Measurements from ENCODE around the gene STARD7.

Gene STARD7

DNA sequence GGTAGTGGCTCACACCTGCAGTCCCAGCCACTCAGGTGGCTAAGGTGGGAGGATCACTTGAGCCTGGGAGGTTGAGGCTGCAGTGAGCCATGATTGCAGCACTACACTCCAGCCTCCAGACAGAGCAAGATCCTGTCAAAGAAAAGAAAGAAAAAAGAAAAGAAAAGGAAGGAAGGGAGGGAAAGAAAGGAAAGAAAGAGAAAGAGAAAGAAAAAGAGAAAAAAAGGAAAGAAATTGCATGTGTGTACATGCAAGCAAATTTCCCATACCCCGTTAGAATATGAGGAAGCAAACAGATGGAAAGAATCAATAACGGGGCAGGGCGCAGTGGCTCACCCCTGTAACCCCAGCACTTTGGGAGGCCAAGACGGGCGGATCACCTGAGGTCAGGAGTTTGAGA, 39.3 kb upstream of the STARD7 start:
- peaks cover 1% of the 10 kb centered on the region for H3K4me1 ChIP-seq (ENCODE audit: control insufficient read depth, insufficient read depth, low read length, poor library complexity, severe bottlenecking)
- no peaks in the 10 kb centered on the region for H3K9me3 ChIP-seq (ENCODE audit: control insufficient read depth, low read length)
- no peak for DNase-seq
- H3K36me3 ChIP-seq (ENCODE audit: control insufficient read depth, insufficient read depth, low read length), result peaks cover 20% of the 10 kb centered on the region
- no peak overlapping the region for H3K4me3 ChIP-seq (ENCODE audit: insufficient read depth, low read depth, low read length, poor library complexity, severe bottlenecking)
- no peak overlapping the region for H3K27ac ChIP-seq (ENCODE audit: insufficient read depth, low read length, poor library complexity, severe bottlenecking)
- H3K27me3 ChIP-seq (replicated peaks; ENCODE audit: control insufficient read depth, insufficient read depth, low read length, poor library complexity, severe bottlenecking), result no peaks in the 10 kb centered on the region

DNA sequence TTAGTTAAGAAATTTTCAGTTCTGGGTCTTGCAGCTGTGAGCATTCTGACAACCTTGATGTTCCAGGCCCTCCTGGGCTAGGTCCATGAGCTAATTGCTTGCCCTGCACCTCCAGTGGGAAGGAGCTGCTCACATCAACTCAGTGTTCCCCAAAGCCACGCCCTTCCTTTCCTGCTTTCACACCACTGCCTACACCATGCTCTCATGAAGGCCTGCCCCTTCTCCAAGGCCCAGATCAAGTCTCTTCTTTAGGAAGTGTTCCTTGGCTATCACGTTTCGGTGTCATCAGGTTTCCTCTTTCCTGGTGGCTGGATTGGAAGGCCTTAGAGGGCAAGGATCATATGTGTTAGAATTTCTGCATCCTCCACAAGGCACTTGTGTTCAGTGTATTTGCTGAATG, 38.4 kb upstream of the STARD7 start:
- H3K4me3 ChIP-seq (ENCODE audit: insufficient read depth, low read depth, low read length, poor library complexity, severe bottlenecking), result no peak overlapping the region
- no peak overlapping the region for H3K27ac ChIP-seq (ENCODE audit: insufficient read depth, low read length, poor library complexity, severe bottlenecking)
- H3K9me3 ChIP-seq (ENCODE audit: control insufficient read depth, low read length), result no peaks in the 10 kb centered on the region
- H3K27me3 ChIP-seq (replicated peaks; ENCODE audit: control insufficient read depth, insufficient read depth, low read length, poor library complexity, severe bottlenecking), result no peaks in the 10 kb centered on the region
- peaks cover 10% of the 10 kb centered on the region for H3K4me1 ChIP-seq (ENCODE audit: control insufficient read depth, insufficient read depth, low read length, poor library complexity, severe bottlenecking)
- H3K36me3 ChIP-seq (ENCODE audit: control insufficient read depth, insufficient read depth, low read length), result peaks cover 12% of the 10 kb centered on the region
- DNase-seq, result no peak

DNA sequence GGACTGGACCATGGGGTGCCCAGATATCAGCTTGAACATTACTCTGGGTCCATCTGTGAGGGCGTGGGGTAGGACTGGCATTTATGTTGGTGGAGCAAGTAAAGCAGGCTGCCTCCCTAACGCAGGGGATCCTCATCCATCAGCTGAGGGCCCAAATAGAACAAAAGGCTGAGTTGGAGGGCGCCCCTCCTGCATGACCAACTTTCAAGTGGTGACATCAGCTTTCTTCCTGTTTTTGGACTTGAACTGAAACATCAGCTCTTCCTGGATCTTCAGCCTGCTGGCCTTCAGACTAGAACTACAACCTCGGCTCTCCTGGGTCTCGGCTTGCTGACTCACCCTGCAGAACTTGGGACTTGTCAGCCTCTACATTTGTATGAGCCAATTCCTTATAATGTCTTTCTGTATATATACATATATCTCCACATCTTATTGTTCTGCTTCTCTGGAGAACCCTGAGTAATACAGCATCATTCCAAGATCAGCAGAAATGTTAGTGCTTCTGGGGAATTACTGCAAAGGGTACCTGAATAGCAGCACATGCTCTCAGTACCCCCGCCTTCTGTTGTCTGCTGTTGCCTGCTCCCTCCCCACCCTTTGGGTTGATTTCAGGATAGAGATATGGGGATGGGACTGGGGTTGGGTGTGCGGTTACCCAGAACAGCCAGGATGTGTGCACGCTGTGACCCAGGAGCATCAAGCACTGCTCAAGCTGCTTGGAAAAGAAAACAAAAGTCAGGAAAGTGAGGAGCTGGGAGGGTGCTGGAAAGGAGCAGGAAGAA, 37.2 kb upstream of the STARD7 start:
- DNase-seq, result no peak
- no peak overlapping the region for H3K27ac ChIP-seq (ENCODE audit: insufficient read depth, low read length, poor library complexity, severe bottlenecking)
- H3K9me3 ChIP-seq (ENCODE audit: control insufficient read depth, low read length), result no peaks in the 10 kb centered on the region
- H3K4me3 ChIP-seq (ENCODE audit: insufficient read depth, low read depth, low read length, poor library complexity, severe bottlenecking), result no peak overlapping the region
- peaks cover 21% of the 10 kb centered on the region for H3K4me1 ChIP-seq (ENCODE audit: control insufficient read depth, insufficient read depth, low read length, poor library complexity, severe bottlenecking)
- peaks cover 6% of the 10 kb centered on the region for H3K36me3 ChIP-seq (ENCODE audit: control insufficient read depth, insufficient read depth, low read length)
- no peaks in the 10 kb centered on the region for H3K27me3 ChIP-seq (replicated peaks; ENCODE audit: control insufficient read depth, insufficient read depth, low read length, poor library complexity, severe bottlenecking)

DNA sequence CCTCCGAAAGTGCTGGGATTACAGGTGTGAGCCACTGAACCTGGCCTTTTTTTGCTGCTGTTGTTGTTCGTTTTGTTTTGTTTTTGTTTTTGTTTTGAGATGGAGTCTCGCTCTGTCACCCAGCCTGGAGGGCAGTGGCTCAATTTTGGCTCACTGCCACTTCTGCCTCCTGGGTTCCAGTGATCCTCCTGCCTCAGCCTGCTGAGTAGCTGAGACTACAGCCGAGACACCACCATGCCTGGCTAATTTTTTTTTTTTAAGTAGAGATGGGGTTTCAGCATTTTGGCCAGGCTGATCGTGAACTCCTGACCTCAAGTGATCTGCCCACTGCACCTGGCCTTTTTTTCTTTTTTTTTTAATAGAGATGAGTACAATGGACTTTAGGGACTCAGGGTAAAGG, 35.2 kb upstream of the STARD7 start:
- Histone ChIP-seq H3K36me3 (ENCODE audit: control insufficient read depth, insufficient read depth, low read length) (no peaks in the 10 kb centered on the region), H3K4me1 (ENCODE audit: control insufficient read depth, insufficient read depth, low read length, poor library complexity, severe bottlenecking) (peaks cover 21% of the 10 kb centered on the region), H3K4me3 (ENCODE audit: insufficient read depth, low read depth, low read length, poor library complexity, severe bottlenecking) (no peak overlapping the region), H3K27me3 (replicated peaks; ENCODE audit: control insufficient read depth, insufficient read depth, low read length, poor library complexity, severe bottlenecking) (no peaks in the 10 kb centered on the region), H3K9me3 (ENCODE audit: control insufficient read depth, low read length) (no peaks in the 10 kb centered on the region), H3K27ac (ENCODE audit: insufficient read depth, low read length, poor library complexity, severe bottlenecking) (no peak overlapping the region)
- no peak for DNase-seq

DNA sequence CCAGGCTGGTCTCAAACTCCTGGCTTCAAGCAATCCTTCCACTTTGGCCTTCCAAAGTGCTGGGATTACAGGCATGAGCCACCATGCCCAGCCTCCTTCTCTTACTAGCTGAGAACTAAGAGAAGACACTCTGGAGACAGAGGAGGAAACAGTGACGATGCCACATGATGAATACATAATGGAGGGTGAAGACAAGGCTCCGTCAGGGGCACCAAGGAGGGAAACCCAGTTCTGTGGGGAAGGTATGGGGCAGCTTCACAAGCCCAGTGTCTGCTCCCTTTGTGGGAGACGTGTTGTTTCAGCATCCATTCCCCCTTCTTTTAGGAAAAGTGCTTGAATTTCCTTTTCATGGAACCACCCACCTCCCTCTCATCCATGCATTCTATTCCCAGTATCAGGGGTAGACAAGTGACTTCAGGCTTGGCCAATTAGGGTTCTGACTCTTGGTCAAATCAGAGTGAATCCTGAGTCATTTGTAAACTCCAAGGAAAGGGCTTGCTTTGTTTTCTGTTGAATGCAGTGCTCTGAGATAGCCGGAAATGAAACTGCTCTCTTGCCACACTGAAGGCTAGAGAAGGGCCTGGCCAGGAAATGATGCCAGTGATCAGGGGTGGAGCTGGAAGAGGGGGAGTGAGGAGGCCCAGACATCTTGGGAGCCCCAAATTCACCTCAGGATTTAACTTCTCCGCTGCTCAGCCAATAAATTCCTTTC, 33.4 kb upstream of the STARD7 start:
- no peaks in the 10 kb centered on the region for H3K27me3 ChIP-seq (replicated peaks; ENCODE audit: control insufficient read depth, insufficient read depth, low read length, poor library complexity, severe bottlenecking)
- no peaks in the 10 kb centered on the region for H3K9me3 ChIP-seq (ENCODE audit: control insufficient read depth, low read length)
- H3K36me3 ChIP-seq (ENCODE audit: control insufficient read depth, insufficient read depth, low read length), result no peaks in the 10 kb centered on the region
- peak overlapping the region; percentile 3 for H3K4me3 ChIP-seq (ENCODE audit: insufficient read depth, low read depth, low read length, poor library complexity, severe bottlenecking)
- peaks cover 21% of the 10 kb centered on the region for H3K4me1 ChIP-seq (ENCODE audit: control insufficient read depth, insufficient read depth, low read length, poor library complexity, severe bottlenecking)
- peak overlapping the region; percentile 58 for H3K27ac ChIP-seq (ENCODE audit: insufficient read depth, low read length, poor library complexity, severe bottlenecking)
- DNase-seq, result peak; percentile 22 to 46 (median 30)

DNA sequence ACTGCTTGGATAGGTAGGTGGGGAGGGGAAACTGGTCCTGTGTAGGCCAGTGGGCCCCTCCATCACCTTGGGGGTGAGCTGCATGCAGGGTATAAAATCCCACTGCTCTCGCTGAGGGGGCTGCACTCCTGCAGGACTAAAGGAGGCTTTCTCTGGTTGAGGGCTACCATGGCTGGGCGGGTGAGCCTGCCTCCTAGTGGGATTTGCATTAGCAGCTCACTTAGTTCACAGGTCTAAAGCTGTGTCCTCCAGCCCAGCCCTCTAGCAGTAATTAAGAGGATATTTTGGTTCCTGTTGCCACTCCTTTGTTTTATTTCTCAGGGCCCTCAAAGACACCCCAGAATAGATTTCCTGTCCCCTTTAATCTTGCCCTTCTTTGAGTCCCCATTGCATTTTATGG, 32.6 kb upstream of the STARD7 start:
- Histone ChIP-seq H3K27me3 (replicated peaks; ENCODE audit: control insufficient read depth, insufficient read depth, low read length, poor library complexity, severe bottlenecking) (no peaks in the 10 kb centered on the region), H3K27ac (ENCODE audit: insufficient read depth, low read length, poor library complexity, severe bottlenecking) (peak overlapping the region; percentile 31), H3K4me3 (ENCODE audit: insufficient read depth, low read depth, low read length, poor library complexity, severe bottlenecking) (no peak overlapping the region), H3K9me3 (ENCODE audit: control insufficient read depth, low read length) (no peaks in the 10 kb centered on the region), H3K36me3 (ENCODE audit: control insufficient read depth, insufficient read depth, low read length) (no peaks in the 10 kb centered on the region), H3K4me1 (ENCODE audit: control insufficient read depth, insufficient read depth, low read length, poor library complexity, severe bottlenecking) (peaks cover 21% of the 10 kb centered on the region)
- no peak for DNase-seq

DNA sequence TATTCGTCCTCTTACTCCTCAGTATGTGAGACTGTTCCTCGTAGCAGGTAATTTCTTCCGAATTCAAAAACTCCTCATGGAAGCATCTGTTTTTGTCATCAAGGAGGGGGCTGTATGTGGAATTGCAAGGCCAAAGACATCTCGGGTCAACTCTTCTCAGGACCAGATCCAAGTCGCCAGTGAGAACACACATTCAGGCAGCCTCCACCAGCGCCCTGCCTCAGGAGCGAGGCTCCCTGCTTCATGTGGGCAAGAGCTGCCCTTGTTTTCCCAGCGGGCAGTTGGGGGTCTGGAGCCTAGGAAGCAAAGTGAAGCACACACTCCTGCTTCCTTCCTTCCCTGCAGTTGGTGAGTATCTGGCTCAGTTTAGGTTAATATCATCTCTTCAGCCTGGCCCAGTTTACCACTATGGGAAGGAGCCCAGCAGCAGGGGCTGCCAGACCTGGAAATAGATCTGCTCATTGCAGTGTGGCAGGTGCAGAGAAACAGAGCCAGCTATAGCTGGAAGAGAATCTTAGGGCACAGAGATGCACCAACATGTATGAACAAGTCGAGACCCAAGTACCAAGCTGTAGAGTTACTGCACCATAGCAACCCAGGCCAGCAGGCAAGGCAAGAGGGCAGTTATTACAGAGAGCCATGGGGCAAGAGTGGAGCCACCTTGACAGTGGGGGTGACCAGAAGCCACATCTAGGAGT, 31.9 kb upstream of the STARD7 start:
- no peaks in the 10 kb centered on the region for H3K9me3 ChIP-seq (ENCODE audit: control insufficient read depth, low read length)
- H3K4me1 ChIP-seq (ENCODE audit: control insufficient read depth, insufficient read depth, low read length, poor library complexity, severe bottlenecking), result peaks cover 21% of the 10 kb centered on the region
- H3K27ac ChIP-seq (ENCODE audit: insufficient read depth, low read length, poor library complexity, severe bottlenecking), result no peak overlapping the region
- no peak overlapping the region for H3K4me3 ChIP-seq (ENCODE audit: insufficient read depth, low read depth, low read length, poor library complexity, severe bottlenecking)
- H3K36me3 ChIP-seq (ENCODE audit: control insufficient read depth, insufficient read depth, low read length), result no peaks in the 10 kb centered on the region
- no peaks in the 10 kb centered on the region for H3K27me3 ChIP-seq (replicated peaks; ENCODE audit: control insufficient read depth, insufficient read depth, low read length, poor library complexity, severe bottlenecking)
- no peak for DNase-seq

DNA sequence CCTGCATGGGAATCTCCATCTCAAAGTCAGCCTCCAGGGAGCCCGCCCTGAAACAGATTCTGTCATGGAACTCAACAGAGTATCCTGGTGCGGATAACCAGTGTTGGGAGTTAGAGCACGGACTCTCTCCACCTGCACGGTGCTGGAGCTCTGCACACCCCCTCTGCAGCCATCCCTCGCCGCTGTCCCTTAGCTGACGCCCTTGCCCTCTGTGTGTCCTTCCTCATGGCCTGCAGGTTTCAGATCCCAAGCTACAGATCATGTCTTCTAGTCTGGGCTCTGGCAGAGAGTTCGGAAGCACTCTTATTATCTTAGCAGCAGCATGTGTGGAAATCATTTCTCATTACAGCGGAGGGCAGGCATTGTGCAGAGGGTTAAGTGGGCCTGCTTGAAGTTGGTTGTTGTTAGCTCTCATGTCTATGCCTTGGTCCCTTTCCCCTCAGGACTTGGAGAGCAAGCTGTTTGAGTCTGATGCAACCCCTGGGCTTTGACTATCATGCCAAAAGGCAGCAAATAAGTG, 31.2 kb upstream of the STARD7 start:
- Histone ChIP-seq H3K4me1 (ENCODE audit: control insufficient read depth, insufficient read depth, low read length, poor library complexity, severe bottlenecking) (peaks cover 21% of the 10 kb centered on the region), H3K27me3 (replicated peaks; ENCODE audit: control insufficient read depth, insufficient read depth, low read length, poor library complexity, severe bottlenecking) (no peaks in the 10 kb centered on the region), H3K36me3 (ENCODE audit: control insufficient read depth, insufficient read depth, low read length) (no peaks in the 10 kb centered on the region), H3K9me3 (ENCODE audit: control insufficient read depth, low read length) (no peaks in the 10 kb centered on the region), H3K4me3 (ENCODE audit: insufficient read depth, low read depth, low read length, poor library complexity, severe bottlenecking) (no peak overlapping the region), H3K27ac (ENCODE audit: insufficient read depth, low read length, poor library complexity, severe bottlenecking) (no peak overlapping the region)
- DNase-seq, result no peak

DNA sequence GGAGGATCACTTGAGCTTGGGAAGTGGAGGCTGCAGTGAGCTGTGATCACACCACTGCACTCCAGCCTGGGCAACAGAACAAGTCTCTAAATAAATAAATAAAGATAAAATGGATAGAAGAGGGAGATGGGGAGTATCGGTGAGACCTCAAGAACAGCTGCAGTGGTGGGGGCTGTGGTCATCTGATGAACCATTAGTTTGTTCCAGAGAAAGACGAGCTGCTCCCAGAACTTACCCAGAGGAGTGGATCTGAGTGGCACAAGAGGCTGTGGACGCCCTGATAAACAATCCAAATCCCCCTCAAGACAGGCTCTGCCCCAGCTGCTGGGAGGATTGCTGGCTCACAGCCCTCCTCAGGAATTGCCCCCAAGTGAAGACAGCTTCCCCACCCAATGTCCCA, 30.5 kb upstream of the STARD7 start:
- H3K9me3 ChIP-seq (ENCODE audit: control insufficient read depth, low read length), result no peaks in the 10 kb centered on the region
- no peaks in the 10 kb centered on the region for H3K27me3 ChIP-seq (replicated peaks; ENCODE audit: control insufficient read depth, insufficient read depth, low read length, poor library complexity, severe bottlenecking)
- DNase-seq, result no peak
- no peak overlapping the region for H3K4me3 ChIP-seq (ENCODE audit: insufficient read depth, low read depth, low read length, poor library complexity, severe bottlenecking)
- H3K36me3 ChIP-seq (ENCODE audit: control insufficient read depth, insufficient read depth, low read length), result no peaks in the 10 kb centered on the region
- no peak overlapping the region for H3K27ac ChIP-seq (ENCODE audit: insufficient read depth, low read length, poor library complexity, severe bottlenecking)
- H3K4me1 ChIP-seq (ENCODE audit: control insufficient read depth, insufficient read depth, low read length, poor library complexity, severe bottlenecking), result peaks cover 21% of the 10 kb centered on the region

DNA sequence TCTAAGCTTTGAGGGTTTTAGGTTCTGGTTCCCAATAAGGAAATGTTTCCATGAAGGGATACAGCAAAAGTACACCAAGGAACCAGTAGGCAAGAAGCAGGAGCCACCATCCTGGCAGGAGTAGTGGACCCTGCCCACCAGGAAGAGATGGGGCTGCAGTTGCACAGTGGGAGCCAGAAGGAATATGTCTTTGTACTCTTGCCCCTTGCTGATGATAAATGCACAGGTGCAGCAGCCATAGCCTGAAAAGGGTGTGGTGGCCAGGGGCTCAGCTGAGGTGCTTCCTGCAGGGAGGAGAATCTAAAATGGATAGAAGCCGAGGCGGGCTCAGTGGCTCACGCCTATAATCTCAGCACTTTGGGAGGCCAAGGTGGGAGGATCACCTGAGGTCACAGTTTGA, 29.6 kb upstream of the STARD7 start:
- DNase-seq, result no peak
- H3K9me3 ChIP-seq (ENCODE audit: control insufficient read depth, low read length), result no peaks in the 10 kb centered on the region
- H3K27ac ChIP-seq (ENCODE audit: insufficient read depth, low read length, poor library complexity, severe bottlenecking), result no peak overlapping the region
- no peak overlapping the region for H3K4me3 ChIP-seq (ENCODE audit: insufficient read depth, low read depth, low read length, poor library complexity, severe bottlenecking)
- H3K4me1 ChIP-seq (ENCODE audit: control insufficient read depth, insufficient read depth, low read length, poor library complexity, severe bottlenecking), result peaks cover 21% of the 10 kb centered on the region
- H3K27me3 ChIP-seq (replicated peaks; ENCODE audit: control insufficient read depth, insufficient read depth, low read length, poor library complexity, severe bottlenecking), result no peaks in the 10 kb centered on the region
- H3K36me3 ChIP-seq (ENCODE audit: control insufficient read depth, insufficient read depth, low read length), result no peaks in the 10 kb centered on the region
